Bronchial epithelial cell (primary cell): Measurements from ENCODE around the gene WFDC1. TPM values are rescaled to one million over a fixed set of nuclear protein-coding genes. Genes with fewer than 3 reads are reported as not detected.
A peak's percentile ranks its signal among the peaks of the same experiment; 100 is the strongest.

Experiments
- DNase-seq: peaks from one replicate; pipeline ENCODE4 v3.0.0-alpha.2; 2010; ENCODE audit warnings: low read depth
- FAIRE-seq: peaks from 2 replicates; lab custom pipeline; 2011; peaks lifted over from hg19 to GRCh38; lab: Jason Lieb, UNC
- H3K27me3 ChIP-seq: 2 replicates; pipeline ENCODE4 v1.5.1; 2011; ENCODE audit warnings: low read length; ENCODE audit not compliant: control insufficient read depth, insufficient read depth
- H3K36me3 ChIP-seq: 2 replicates; pipeline ENCODE4 v1.5.1; 2011; ENCODE audit warnings: low read length; ENCODE audit not compliant: control insufficient read depth, insufficient read depth
- H3K4me3 ChIP-seq: 2 replicates; pipeline ENCODE4 v1.5.1; 2011; ENCODE audit warnings: mild to moderate bottlenecking, low read depth, low read length, control low read depth
- total RNA-seq: library from RNA; depleted of rRNA; stranded (reverse); fragments of >200 nt; gene quantifications from 2 replicates; pipeline ENCODE4 v1.2.1, GENCODE V29; 2014
- TF ChIP-seq, protein P1 (sequence below): IDR thresholded peaks from 2 replicates; pipeline ENCODE4 v1.5.1; 2011; ENCODE audit warnings: mild to moderate bottlenecking, moderate library complexity, low read length, control low read depth, inconsistent platforms; ENCODE audit not compliant: insufficient read depth, severe bottlenecking

The WFDC1 gene, protein sequence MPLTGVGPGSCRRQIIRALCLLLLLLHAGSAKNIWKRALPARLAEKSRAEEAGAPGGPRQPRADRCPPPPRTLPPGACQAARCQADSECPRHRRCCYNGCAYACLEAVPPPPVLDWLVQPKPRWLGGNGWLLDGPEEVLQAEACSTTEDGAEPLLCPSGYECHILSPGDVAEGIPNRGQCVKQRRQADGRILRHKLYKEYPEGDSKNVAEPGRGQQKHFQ
- not detected in 2 replicates for total RNA-seq

DNA sequence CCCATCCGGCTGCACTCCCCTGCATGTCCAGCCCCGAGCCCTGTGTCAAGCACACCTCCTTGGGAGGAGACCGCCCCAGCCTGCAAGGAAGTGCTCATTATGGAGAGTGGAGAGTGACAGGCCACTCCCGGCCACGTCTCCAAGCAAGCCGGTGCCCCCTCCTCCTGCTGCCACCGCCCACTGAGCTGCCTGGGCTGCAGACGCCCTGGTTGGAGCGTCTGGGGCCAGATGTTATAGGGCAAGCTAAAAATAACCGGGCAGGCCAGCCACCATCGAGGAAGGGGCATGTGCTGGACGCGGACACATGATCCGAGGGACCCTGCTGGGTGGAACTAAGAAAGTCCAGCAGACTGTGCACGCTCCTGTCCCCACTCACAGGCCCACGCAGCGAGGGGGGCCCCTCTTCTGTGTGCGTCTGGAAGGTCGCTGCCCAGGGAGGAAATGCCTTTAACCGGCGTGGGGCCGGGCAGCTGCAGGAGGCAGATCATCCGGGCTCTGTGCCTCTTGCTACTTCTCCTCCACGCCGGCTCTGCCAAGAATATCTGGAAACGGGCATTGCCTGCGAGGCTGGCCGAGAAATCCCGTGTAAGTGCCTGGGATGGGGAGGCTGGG lies at the start of gene WFDC1:
TSS of gene WFDC1 (plus strand) at position 348 of the 612 bp plus-strand sequence. CDS start at position 442, 94 bp downstream.
- no peaks in the 10 kb centered on the region for H3K36me3 ChIP-seq
- no peak for DNase-seq
- no peak within 1 kb of the TSS for H3K4me3 ChIP-seq
- peaks cover 19% of the 10 kb centered on the region for H3K27me3 ChIP-seq
- no peak for FAIRE-seq
- TF ChIP-seq, protein P1, sequence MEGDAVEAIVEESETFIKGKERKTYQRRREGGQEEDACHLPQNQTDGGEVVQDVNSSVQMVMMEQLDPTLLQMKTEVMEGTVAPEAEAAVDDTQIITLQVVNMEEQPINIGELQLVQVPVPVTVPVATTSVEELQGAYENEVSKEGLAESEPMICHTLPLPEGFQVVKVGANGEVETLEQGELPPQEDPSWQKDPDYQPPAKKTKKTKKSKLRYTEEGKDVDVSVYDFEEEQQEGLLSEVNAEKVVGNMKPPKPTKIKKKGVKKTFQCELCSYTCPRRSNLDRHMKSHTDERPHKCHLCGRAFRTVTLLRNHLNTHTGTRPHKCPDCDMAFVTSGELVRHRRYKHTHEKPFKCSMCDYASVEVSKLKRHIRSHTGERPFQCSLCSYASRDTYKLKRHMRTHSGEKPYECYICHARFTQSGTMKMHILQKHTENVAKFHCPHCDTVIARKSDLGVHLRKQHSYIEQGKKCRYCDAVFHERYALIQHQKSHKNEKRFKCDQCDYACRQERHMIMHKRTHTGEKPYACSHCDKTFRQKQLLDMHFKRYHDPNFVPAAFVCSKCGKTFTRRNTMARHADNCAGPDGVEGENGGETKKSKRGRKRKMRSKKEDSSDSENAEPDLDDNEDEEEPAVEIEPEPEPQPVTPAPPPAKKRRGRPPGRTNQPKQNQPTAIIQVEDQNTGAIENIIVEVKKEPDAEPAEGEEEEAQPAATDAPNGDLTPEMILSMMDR: no peak

DNA sequence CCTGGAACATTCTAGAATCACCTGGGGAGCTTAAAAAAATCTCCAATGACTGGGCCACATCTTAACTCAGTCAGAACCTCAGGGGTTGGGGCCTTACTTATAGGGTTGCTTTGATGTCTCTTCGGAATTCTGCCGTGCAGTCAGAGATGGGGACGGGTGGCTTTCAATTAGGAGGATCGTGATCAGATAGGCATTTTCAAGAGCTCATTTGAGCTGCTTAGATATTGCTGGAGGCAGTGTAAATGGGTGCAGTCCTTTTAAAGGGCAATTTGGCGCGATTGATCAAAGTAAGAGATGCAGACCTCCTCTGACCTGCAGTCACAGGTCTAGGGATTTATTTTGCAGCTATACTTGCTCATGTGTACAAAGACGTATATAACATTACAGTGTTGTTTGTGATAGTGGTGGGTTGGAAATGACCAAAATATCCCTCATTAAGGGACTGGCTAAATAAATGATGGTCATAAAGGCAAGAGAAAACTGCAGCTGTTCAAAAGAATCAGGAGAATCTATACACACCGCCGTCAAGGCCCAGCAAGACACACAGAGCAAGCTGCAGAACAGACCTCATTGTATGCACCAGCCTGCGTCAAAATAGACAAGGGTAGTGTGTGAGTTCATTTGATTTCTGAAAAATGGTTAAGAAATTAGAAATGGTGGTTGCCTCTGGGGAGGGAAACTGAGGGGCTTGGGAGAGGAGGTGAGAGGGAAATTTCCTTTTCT lies 48.6 kb upstream of the WFDC1 start:
- DNase-seq: no peak
- Histone ChIP-seq H3K36me3 (no peaks in the 10 kb centered on the region), H3K27me3 (no peaks in the 10 kb centered on the region), H3K4me3 (no peak overlapping the region)
- no peak for FAIRE-seq
- TF ChIP-seq, protein P1: no peak

DNA sequence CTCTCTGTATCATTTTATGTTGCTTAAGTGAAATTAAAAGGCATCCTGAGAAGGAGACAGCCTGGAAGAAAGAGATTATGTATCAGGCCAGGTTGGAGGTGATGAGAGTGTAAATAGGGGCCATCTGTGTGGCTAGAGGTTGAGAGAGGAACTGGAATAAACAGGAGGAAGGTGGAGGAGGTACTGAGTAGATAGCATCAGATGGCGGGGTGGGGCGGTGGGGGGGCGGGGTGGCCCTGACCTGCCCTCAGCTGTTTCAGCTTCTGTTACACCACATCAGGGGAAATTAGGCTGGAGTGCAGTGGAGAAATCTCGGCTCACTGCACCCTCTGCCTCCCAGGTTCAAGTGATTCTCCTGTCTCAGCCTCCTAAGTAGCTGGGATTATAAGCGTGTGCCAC lies 48.0 kb upstream of the WFDC1 start:
- FAIRE-seq (no peak), DNase-seq (no peak)
- Histone ChIP-seq H3K27me3 (no peaks in the 10 kb centered on the region), H3K36me3 (no peaks in the 10 kb centered on the region), H3K4me3 (no peak overlapping the region)
- TF ChIP-seq, protein P1: no peak

DNA sequence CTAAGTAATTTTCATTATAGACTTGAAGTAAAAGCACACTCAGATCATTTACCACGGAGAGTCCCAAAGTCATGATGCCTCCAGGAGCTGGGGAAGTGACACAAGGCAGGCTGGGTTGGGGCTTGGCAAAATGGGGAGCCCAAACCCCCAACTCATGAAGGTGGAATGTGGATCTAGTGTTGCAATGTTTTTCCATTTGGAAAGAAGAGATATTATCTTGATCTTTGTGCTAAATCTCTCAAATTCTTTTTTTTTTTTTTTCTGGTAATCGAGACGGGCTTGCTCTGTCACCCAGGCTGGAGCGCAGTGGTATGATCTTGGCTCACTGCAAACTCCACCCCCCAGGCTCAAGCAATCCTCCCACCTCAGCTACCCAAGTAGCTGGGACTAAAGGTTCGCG lies 47.3 kb upstream of the WFDC1 start:
- FAIRE-seq: no peak
- Histone ChIP-seq H3K27me3 (no peaks in the 10 kb centered on the region), H3K36me3 (no peaks in the 10 kb centered on the region), H3K4me3 (no peak overlapping the region)
- TF ChIP-seq, protein P1: no peak
- no peak for DNase-seq

DNA sequence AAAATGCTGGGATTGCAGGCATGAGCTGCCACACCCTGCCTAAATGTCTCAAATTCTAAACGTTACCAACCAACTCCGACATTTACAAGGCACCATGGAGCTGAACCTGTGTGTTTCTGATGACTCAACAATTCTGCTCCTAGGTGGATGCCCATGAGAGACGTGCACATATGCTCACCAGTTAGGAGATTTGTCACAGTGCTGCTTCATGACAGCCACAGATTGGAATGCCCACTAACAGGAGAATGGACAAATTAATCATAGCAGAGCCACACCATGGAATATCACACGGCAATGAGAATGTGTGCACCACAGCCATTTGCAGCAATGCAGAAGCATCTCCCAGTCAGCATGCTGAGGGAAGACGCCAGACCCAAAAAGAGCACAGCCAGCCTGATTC lies 46.8 kb upstream of the WFDC1 start:
- H3K36me3 ChIP-seq: no peaks in the 10 kb centered on the region
- TF ChIP-seq, protein P1: no peak
- H3K4me3 ChIP-seq: no peak overlapping the region
- H3K27me3 ChIP-seq: no peaks in the 10 kb centered on the region
- DNase-seq (peak; percentile 79), FAIRE-seq (peak; percentile 86)
